Posterior vena cava (tissue), 2 donors: ENCODE results near the gene DDI1. TPM values are rescaled to one million over a fixed set of nuclear protein-coding genes. Genes with fewer than 3 reads are reported as not detected.

Experiments used
- DNase-seq: peaks from one replicate; pipeline ENCODE4 v3.0.0-alpha.2; 2020; ENCODE audit warnings: low spot score
- intact Hi-C, 2 donors: fragments of 100-400 bp; cut with DNase I; formaldehyde crosslinking; loops; one replicate each; pipeline versions ENCODE4 v1.14.1 to v1.14.2; 2022 to 2023
- long read RNA-seq, 2 donors: library from polyadenylated mRNA; unstranded; transcript quantifications; one replicate each; pipeline ENCODE4 v2.0.0, GENCODE V29; 2020 to 2021
- total RNA-seq, 2 donors: library from RNA; stranded (reverse); fragmentation: NEBNext Ultra II Directional; extraction: Animal tissue kit (Norgen Biotek cat#: 25700); gene quantifications; one replicate each; pipeline ENCODE4 v1.2.1, GENCODE V29; 2021
- donor health status: DM: yes; HTN: yes; CAD: no.
- donor health status: DM: yes; HTN: yes; CAD: no.

Gene DDI1
- total RNA-seq = not detected
- long read RNA-seq, donor 1 = 0 reads
- long read RNA-seq, donor 2 = 0 reads

DNA sequence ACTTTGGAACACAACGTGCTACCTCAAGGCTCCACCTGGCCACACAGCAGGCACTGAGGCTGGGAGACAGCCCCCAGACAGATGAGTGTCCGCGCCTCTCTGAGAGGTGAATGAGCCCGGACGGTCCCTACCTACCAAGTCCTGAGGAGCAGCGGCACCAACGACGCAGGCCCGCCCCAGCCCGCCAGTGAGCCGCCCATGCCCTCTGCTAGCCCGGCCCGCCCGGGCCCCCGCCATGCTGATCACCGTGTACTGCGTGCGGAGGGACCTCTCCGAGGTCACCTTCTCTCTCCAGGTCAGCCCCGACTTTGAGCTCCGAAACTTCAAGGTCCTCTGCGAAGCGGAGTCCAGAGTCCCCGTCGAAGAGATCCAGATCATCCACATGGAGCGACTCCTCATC lies at the start of gene DDI1:
TSS of gene DDI1 (plus strand) at position 53 of the 400 bp plus-strand sequence. CDS start at position 236, 183 bp downstream.
- intact Hi-C loops = no loop called here
- peak; percentile 74 for DNase-seq

DNA sequence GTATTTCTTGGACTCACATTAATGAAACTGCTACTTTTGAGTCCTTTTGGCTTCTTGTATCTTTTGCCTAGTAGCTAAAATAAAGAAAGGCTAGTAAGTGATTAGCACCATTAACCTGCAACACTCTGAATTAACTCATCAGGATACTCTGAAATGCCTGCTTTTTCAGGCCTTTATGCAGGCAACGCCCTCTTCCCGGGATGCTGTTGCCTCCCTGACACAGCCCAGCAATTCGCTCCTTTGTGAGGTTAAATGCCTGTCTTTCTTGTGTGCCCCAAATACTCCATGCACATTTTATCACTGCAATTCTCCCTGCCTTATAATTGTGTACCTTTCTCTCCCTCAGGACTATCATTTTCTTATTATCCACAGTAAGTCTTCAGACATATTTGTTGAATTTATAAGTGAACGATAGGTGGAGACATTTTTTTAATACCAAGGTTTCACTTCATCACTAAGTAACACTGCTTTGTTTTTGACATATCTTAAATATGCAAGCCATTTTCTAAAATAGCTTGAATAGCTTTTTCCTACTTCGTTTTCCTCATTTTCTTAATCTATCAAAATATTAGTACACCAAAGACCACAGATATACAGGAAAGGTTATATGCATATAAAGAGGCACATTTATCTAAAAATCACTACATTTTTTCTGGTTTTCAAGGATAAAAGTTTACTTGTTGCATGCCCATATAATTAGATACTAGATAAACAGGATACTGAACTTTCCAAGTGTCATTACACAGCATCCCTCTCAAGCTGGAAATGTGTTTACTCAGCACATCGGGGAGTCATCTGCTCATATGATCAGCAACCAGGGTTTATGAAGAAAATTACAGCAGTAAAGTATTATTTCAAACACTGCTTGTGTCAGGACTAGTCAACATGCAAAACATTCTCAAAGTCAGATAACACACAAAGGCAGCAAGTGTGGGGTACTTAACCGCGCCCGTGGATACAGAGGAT lies 48.5 kb upstream of the DDI1 start:
- no peak for DNase-seq
- intact Hi-C loops = no loop called here

GRCh38 chr11:103988595-103988969 lies 47.9 kb upstream of the DDI1 start:
- no peak for DNase-seq
- intact Hi-C loops = no loop called here

DNA sequence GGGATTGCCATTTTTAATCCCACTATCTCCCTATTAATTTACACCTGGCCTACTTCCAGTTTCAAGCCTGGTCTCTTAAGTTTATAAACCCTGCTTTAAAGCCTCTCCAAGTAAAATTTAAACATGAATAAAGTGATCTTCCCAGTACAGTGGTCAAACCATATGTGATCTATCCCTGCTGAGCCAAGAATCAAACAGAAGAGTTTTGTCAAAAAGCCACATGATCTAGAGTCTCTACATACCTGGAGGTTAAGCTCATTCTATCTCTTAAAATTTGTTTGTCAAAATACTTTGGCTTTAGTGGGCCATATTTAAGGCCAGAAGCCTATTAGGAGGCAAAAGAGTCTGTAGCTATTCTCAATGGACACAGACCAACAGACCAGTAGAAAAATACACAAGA lies 42.9 kb upstream of the DDI1 start:
- intact Hi-C loops = no loop called here
- DNase-seq = no peak

DNA sequence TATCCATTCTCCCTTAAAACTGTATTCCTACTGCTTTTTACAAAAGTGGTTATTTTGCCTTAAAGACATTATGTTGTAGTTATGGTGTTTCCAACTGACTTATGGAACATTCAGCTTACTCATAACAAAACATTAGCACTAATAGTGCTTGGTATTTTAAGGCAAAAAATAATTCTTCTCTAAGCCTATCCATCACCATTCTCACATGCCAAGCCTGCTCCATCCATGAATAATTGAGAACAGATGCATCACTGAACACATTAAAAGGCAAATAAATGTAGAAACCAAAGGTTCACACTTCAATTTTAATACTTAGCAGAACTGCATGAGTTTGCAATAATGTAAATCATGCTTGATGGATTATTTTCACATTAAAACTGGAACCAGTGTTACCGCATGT lies 42.3 kb upstream of the DDI1 start:
- intact Hi-C loops = no loop called here
- no peak for DNase-seq

DNA sequence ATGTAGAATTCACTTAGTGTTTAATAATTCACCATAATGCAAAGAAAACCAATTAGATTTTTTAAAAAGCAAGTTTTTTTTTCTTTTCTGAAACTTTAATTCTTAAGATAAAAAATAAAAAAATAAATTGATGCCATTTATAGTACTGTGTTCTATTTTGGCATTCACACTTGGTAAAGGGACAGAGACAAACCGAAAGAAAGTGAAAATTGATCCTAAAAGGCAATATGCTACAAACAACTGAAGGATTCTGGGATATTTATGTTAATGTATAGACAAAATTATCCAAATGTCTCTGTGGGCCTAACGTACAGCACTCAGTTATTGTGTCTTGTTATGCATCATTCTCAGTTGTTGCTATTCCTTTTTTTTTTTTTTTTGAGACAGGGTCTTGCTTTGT lies 41.9 kb upstream of the DDI1 start:
- intact Hi-C loops = no loop called here
- DNase-seq = no peak

GRCh38 chr11:103995896-103996295 lies 40.5 kb upstream of the DDI1 start:
- DNase-seq = no peak
- intact Hi-C loops = no loop called here

- intact Hi-C loops = no loop called here
- DNase-seq = no peak
These were observed 39.4 kb upstream of the DDI1 start for GRCh38 chr11:103997082-103997481.

- intact Hi-C loops = no loop called here
- DNase-seq = no peak
These were observed 37.5 kb upstream of the DDI1 start for GRCh38 chr11:103998826-103999508.

DNA sequence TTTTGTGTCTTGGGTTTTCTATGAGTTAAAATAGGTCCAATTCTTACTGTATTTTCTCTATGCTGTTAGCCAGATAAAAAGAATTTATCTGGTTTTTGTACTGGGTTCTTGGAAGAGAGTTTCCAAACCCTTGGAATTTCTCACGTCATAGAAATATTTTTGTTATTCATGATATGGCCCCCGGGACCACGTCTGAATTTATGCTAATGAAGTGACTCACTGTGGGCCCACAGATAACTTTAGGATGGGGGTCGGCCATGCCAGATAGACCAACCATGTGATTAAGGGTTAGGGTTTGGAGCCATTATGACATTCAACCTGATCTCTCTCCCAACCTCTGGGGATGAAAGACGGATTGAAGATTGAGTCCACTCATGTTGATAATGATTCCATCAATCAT lies 35.6 kb upstream of the DDI1 start:
- DNase-seq = no peak
- intact Hi-C loops = no loop called here

DNA sequence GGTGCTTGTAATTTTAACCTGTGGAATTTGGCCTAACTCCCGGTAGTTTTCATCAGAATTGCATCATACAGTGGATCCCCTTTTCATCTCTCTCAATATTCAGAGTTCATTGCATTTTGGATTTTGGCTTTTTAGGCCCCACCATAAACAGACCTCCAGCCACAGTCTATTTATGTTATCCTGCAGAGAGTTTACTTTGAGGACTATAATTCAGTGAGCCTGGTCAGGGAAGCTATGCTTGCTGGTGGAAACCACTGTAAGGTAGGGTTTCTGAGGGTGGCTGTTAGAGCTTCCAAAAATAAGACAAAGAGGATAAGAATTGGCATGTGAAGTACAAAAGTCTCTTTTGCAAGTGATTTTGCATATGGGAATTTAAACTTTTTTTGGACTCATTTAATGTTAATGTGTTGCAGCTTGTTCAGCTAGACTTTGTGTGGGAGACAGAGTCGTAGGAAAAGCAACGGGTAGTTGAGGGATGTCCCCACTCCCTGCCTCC lies 34.8 kb upstream of the DDI1 start:
- no peak for DNase-seq
- intact Hi-C loops = no loop called here

GRCh38 chr11:104003491-104003890 lies 32.9 kb upstream of the DDI1 start:
- intact Hi-C loops = no loop called here
- no peak for DNase-seq

GRCh38 chr11:104005234-104005855 lies 31.1 kb upstream of the DDI1 start:
- intact Hi-C loops = no loop called here
- DNase-seq = no peak

- intact Hi-C loops = no loop called here
These were observed 26.7 kb upstream of the DDI1 start for GRCh38 chr11:104009744-104010143.

GRCh38 chr11:104011044-104011443 lies 25.4 kb upstream of the DDI1 start:
- no peak for DNase-seq
- intact Hi-C loops = no loop called here

More at GRCh38 chr11:104009744-104010143, 26.7 kb upstream of the DDI1 start:
- no peak for DNase-seq

GRCh38 chr11:104015649-104016415 lies 20.6 kb upstream of the DDI1 start:
- intact Hi-C loops = no loop called here
- DNase-seq = no peak

- intact Hi-C loops = no loop called here
- no peak for DNase-seq
These were observed 11.9 kb upstream of the DDI1 start for GRCh38 chr11:104024572-104024971.

- intact Hi-C loops = no loop called here
- no peak for DNase-seq
These were observed 7.8 kb upstream of the DDI1 start for GRCh38 chr11:104028476-104029263.
